GM19468 (cell line): ENCODE data around the gene CCNY.
A peak's percentile ranks its signal among the peaks of the same experiment; 100 is the strongest.
"Not testable (repeated sequence)": the region's sequence is repeated elsewhere in the genome, so short reads cannot be mapped to it uniquely, and the experiment has no call there.

Source experiments
- ATAC-seq: cut with Tn5 transposase; IDR thresholded peaks from one replicate; pipeline ENCODE4 v1.9.1; 2021; ENCODE audit warnings: mild to moderate bottlenecking, moderate library complexity, moderate number of reproducible peaks; ENCODE audit not compliant: unreplicated experiment; ENCODE audit errors: extremely low read depth

Gene CCNY

DNA sequence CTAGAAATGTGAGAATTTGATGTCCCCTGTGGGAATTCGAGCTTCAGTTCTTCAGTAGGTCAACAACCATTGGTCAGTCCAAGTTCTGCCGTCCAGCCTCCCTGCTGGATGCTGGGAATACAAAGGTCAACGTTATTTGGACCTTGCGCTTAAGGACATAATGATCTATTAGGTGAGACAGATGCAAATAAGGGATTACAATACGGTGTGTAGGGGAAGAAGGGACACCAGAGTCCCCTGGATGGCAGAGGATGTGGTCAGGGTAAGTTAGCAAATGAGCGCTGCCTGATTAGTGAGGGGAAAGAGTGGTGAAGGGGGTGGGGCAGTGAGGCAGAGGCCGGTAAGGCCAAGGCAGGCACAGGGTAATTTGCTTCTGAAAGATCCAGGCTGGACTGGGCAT is 16.2 kb downstream of the CCNY start:
- ATAC-seq = no peak

DNA sequence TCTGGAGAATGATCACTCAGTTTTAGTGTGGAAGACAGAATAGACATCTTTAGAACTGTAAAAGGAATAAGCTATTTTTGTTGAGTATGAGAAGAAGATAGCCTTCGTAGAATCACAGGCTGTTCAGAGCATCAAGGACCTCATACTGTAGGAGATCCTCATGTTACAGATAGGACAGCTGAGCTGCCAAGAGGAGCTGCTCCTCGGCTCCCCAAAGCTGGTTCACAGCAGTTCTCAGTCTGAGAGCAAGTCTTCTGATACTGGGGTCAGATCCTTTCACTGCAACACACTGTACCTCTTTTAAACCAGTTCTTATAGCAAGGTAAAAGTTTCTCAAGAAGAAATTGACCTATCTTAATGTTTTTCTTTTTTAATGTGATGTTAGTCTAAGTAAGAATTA is 17.1 kb downstream of the CCNY start:
- ATAC-seq = no peak

DNA sequence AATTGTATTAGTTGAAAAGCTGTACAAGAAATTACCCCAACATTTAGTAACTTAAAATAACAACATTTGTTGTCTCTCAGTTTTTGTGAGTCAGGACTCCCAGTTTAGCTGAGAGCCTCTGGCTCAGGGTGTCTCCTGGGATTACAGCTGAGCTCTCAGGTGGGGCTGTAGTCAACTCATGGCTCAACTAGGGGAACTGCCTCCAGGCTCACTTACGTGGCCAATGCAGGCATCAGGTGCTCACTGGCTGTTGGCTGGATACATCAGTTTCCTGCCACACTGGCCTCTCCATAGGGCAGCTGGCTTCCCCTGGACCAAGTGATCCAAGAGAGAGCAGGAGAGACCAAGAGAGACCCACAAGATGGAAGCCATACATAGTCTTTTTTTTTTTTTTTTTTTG is 17.5 kb downstream of the CCNY start:
- ATAC-seq = no peak

DNA sequence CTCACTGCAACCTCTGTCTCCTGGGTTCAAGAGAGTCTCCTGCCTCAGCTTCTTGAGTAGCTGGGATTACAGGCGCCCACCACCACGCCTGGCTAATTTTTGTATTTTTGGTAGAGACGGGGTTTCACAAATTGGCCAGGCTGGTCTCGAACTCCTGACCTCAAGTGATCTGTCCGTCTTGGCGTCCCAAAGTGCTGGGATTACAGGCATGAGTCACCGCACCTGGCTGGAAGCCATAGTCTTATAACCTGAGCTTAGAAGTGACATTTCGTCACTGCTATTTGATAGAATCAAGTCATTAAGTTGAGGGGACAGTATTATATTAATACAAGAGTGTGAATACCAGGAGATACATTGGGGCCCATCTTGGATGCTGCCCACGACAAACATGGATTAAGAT is 17.9 kb downstream of the CCNY start:
- not testable (repeated sequence) for ATAC-seq

DNA sequence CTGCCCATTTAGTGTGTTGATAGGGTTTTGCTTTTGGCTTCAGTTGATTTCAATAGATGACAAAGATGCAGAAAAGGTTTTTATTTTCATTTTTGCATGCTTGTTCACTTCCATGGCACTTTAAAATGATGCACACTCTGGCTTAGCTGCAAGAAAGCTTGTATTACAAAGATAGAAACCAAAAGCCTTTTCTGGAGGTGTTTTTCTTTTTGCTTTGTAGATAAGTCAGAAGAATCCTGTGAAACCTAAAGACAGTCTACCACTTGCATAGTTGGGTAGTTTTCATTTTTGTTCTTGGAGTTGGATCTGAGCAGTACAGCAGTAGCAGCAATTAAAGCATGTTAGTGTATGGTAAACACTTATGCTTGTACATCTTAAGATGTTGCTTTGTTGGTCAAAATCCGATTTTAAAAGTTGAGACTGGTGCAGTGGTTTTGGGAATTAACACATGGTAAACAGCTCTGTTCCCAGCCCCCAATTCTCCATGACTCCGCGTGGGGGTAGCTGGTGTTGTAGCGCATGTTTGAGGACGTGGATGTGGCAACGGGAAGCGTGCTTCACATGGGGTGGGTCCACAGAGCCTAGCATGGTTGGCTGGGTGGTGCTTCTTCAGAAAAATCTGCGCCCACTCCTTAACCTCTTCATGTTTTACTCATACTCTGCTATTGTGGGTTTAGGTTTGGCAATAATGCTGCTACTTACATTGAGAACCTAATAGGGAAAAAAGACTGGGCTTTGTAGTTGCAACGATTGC is 19.8 kb downstream of the CCNY start:
- ATAC-seq = peak; percentile 69

DNA sequence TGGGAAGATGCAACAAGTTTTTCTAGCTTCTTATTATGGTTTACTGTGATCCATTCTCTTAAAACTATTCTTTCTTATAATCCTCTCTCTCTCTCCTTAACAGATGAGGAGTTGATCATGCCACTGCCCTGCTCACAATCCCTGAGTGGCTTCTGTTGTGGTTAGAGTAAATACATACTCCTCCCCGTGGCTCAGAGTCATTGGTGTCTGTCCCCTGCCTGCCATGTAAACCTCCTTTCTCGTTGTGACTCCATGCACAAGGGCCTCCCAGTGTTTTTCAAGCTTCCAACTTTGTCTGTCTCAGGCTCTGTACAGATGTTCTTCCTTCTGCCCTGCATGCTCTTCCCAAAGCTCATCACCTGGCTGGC is 20.4 kb downstream of the CCNY start:
- no peak for ATAC-seq

DNA sequence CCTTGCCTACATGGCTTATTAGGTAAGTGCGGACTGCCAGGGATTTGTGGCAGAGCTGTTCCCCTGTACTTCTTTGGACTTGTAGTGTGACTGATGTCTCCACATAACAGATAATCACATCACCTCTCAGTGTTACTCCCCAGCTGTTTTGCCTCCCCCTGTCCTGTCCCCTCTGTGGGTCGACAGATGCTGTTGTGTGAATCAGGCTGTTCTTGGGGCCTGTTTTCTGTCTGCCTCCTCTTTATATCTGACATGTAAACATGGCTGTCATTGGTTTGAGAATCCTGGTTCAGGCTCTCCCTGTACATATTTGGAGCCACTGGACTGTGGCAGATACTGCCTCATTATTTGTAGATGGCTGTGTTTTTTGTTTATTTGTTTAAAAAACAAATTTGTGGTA is 22.7 kb downstream of the CCNY start:
- ATAC-seq = no peak

DNA sequence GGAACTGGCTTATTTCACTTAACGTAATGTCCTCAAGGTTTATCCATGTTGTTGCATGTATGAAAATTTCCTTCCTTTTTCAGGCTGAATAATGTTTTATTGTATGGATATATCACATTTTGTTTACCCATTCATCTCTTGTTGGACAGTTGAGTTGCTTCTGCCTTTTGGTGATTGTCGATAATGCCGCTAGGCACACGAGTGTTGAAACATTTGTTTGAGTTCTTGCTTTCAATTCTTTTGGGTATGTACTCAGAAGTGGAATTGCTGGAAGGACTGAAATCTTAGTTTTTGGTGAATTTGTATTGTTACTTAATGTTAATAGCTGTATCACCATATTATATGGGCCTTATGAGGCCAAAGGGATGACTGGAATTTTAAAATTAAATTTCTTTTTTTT is 23.6 kb downstream of the CCNY start:
- no peak for ATAC-seq

DNA sequence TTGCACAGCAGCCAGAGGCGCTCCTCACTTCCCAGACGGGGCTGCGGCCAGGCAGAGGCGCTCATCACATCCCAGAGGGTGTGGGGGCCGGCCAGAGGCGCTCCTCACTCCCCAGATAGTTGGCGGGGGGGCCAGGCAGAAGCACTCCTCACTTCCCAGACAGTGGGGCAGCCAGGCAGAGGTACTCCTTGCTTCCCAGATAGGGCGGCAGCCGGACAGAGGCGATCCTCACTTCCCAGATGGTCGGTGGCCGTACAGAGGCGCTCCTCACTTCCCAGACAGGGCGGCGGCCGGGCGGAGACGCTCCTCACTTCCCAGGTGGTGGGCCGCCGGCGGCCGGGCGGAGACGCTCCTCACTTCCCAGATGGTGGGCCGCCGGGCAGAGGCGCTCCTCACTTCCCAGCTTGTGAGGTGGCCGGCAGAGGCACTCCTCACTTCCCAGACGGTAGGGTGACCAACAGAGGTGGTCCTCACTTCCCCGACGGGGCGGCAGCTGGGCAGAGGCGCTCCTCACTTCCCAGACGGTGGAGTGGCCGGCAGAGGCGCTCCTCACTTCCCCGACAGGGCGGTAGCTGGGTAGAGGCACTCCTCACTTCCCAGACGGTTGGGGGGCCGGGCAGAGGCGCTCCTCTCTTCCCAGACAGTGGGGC is 26.5 kb downstream of the CCNY start:
- ATAC-seq = no peak

DNA sequence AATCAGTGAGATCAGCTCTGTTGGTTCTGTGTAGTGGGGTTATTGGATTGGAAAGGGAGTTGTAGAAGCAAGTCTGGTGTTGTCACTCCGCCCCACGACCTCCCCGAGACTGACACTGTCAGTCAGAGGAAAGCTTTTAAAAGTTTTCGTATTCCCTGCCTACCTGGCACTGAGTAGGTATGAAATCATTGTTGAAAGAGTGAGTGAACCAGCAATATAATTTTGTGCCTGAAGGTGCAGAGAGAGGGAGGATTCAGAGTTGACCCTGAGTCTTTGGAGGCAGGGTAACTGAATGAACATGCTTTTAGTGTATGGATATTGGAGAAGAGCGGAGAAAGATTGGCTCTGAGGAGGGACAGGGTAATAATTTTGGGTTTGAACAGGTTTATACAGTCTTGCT is 27.3 kb downstream of the CCNY start:
- ATAC-seq = no peak

DNA sequence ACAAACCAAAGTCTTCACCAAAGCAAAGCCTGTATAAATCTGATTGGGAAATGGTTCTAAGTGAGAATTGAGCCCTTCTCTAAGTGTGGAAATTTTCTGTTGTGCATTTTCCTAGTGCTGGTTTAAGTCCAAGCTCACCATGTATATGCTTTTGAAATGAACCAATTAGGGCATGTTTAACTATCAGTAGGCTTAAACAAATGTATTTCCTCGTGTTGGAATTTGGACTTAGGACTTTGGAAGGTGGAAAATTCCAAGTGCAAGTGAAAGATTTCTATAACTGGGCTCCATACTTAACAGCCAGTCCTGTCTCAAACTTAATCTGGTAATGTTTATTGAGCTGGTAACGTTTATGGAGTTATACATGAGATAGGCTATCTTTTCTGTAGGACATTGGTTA is 28.5 kb downstream of the CCNY start:
- no peak for ATAC-seq

DNA sequence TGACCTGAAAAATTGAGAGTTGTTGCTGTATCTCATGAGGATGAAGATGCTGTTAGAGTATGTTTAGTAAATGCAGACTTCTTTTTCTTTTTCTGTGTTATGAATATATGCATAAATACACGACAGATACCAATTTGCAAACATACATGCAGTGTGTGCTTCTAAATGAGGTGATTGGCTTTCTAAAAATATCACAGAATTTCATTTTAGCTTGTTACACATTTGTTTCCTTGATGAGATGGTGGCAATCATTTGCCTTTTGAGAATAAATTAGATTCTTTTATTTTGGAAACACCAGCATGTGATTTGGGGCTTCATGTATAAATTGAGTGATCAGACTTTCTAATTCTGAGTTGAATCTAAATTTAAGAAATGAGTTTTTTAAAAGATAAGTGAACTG is 29.7 kb downstream of the CCNY start:
- no peak for ATAC-seq

DNA sequence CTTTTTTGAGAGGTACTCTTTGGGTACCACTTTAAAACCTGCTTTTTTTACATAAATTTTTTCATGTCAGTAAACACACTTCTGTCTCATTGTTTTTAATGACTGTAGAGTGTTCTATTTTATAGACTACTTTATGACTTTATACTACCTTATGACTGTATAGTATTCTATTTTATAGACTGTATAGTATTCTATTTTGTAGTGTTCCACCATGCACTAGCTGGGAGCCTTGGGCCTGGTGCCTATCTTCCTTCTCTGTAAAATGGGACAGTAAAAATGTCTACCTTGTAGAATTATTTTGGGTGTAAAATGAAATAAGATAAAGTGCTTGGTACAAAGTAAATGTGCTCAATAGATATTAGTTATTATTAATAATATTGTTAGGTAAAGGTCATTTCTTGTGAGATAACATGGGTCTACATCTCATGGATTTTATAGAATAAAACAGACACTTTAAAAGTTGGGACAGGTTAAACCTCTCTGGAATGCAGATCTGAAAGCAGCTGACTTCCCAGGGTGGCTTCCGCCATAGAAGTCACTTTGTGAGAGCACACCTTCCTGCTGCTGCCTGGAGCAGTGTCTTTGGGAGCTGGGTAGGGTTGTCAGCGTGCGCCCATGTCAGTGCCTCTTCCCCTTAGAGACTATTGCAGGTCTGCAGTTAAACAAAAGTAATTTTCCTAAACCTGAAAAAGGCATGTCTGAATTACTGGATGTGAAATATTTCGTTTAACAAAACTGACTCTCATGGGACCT is 31.0 kb downstream of the CCNY start:
- no peak for ATAC-seq

DNA sequence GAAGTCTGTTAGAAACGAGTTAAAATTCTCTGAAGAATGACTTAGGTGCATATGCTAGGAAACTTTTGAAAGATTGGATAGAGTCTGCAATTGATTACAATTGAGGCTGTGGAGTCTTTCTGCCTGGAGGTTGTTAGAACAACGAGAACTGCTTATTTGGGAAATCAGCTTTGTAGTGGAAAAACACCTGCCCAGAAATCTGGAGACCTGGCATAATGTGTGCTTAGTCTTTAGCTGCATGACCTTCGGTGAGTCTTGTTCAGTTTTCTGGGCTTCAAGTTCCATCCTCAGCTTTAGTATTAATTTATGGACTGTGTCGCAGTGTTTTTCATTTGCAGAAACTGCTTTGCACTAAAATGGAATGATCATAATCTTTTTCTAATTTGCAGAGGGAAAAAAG is 31.7 kb downstream of the CCNY start:
- ATAC-seq = no peak

DNA sequence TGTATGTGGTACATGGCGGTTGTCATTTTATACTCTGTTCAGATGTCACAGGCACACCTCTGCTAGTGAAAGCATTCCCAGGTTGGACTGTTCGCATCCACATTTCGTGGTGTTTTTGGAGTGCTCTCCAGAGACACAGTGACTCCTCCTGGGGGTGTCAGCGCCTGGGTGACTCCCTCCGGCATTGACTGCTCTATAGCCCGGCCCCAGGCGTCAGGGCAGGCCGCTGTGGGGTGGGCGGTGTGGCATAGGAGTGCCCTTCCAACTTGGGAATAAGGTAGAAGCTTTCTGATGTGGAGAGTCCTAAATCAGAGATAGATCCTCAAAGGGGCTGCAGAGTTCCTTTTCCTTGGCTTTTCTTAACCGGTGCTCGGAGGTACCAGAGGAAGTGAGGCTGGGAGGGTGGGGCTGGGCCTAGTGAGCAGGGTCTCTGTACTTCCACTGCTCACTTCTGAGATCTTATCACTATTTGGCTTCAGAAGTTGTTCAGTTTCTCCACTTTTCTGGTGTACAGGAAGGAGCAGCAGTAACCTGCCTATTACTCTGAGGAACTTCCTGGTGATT is 32.3 kb downstream of the CCNY start:
- ATAC-seq = no peak

DNA sequence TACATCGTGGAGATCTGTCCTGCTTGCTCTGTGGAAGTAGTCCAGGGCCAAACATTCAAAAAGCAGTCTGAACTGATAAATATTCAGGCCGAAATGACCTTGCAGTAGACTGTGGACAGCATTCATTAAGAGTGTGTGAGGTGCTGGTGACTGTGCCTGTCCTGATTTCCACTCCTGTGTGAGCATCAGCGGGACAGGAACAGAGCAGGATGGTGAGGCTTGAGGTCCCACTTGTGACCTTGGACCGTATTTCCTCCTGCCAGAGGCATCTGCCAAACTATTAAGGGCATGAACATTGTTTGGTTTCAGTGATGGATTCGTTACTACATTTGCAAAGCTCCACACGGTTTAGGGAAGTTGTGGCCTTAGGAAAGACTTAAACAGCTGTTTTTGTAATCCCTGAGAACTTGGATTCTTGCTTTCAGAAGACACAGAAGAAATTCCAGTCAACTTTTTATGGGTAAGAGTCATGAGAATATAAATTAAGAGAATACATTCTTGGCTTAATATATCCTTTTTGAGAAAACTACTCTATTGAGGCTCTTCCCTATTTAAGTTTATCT is 32.8 kb downstream of the CCNY start:
- ATAC-seq = no peak

DNA sequence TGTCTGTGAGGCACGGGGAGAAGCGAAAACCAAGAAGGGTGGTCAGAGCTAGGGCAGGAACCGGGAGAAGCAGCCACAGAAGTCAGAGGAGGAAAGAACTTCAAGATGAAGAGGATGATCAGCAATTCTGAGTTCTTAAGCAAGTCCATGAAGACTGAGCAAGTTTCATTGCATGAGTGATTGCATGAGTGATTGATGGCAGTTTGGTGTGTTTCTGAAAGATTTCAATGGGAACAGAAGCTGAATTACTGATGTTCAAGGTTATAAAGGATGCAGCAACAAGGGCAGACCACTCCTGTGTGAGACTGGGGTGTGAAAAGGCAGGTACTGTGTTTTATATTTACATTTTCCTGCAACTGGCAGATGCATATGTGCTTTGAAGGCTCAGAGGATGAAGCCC is 35.4 kb downstream of the CCNY start:
- no peak for ATAC-seq

DNA sequence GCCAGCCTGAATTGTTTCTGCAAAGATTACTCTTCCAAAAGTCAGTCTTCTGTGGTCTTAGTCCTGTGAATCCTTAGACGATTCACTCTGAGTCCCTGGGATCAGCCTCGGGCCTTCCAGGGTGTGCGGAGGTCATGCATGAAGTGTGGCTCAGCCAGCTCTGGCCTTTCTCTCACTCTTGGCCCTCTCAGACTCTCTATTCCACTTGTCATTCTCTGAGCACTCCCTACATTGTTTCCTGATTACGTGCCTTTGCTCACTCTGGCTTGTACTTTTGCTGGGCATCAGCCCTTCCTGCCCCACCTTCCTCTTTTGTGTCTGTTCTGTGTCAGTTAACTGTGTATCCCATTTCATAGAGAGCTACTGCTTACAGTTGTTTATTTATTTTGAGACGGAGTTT is 36.0 kb downstream of the CCNY start:
- ATAC-seq = no peak

DNA sequence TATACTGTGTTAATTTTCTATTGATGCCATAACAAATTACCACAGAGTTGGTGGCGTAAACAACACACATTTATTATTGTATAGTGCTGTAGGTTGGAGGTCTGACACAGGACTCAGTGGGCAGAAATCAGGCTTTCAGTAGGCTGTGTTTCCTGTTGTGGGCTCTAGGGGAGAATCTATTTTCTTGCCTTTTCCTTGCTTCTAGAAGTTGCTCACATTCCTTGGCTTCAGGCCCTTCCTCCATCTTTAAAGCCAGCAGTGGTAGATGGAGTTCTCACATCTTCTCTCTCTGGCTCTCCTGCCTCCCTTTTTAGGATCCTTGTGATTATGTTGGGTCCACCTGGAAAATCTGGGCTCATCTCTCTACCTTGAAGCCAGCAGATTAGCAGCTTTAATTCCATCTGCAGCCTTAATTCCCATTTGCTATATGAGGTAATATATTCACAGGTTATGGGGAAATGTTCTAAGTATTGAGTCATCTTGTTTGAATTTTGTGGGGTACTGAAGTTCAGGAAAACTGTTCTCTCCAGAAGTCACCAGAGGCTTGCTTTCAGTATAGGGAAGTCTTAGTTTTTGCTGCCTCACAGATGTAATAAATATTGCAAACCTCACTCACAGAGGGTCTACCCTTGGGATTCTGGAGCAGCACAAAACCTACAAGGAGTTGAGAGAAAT is 38.9 kb downstream of the CCNY start:
- no peak for ATAC-seq

DNA sequence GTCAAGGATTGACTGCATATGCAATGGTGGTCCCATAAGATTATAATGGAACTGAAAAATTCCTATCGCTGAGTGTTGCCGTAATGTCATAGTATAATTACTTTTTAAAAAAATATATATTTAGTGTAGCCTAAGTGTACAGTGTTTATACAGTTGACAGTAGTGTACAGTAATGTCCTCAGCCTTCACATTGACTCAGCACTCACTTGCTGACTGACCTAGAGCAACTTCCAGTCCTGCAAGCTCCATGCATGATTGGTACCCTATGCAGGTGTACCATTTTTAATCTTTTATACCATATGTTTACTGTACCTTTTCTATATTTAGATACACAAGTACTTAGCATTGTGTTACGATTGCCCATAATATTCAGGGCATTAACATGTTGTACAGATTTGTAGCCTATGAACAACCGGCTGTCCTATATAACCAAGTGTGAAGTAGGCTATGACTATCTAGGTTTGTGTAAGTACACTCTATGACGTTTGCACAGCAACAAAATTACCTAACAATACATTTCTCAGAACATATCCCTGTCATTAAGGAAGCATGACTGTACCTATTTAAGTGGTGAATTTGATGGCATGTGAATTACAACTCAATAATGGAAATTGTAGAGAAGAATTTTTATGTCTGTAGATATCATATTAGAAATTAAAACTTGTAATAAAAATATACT is 40.9 kb downstream of the CCNY start:
- no peak for ATAC-seq
